Measurements from ENCODE around the gene NIPBL.
A peak's percentile ranks its signal among the peaks of the same experiment; 100 is the strongest.
"Not testable (repeated sequence)": the region's sequence is repeated elsewhere in the genome, so short reads cannot be mapped to it uniquely, and the experiment has no call there.

The NIPBL gene

GRCh38 chr5:36901077-36901476 is 24.5 kb downstream of the NIPBL start:
- not testable (repeated sequence) for DNase-seq (ENCODE audit: low spot score)

- DNase-seq (ENCODE audit: low spot score), result no peak
Observed at GRCh38 chr5:36901856-36902255, 25.3 kb downstream of the NIPBL start.

GRCh38 chr5:36902353-36902752 is 25.8 kb downstream of the NIPBL start:
- no peak for DNase-seq (ENCODE audit: low spot score)

- no peak for DNase-seq (ENCODE audit: low spot score)
Observed at GRCh38 chr5:36904677-36905076, 28.1 kb downstream of the NIPBL start.

- DNase-seq (ENCODE audit: low spot score), result no peak
Observed at GRCh38 chr5:36908544-36909260, 32.1 kb downstream of the NIPBL start.

- no peak for DNase-seq (ENCODE audit: low spot score)
Observed at GRCh38 chr5:36915653-36916052, 39.1 kb downstream of the NIPBL start.

- DNase-seq (ENCODE audit: low spot score), result not testable (repeated sequence)
Observed at GRCh38 chr5:36916614-36917013, 40.0 kb downstream of the NIPBL start.

- DNase-seq (ENCODE audit: low spot score), result not testable (repeated sequence)
Observed at GRCh38 chr5:36917358-36917757, 40.8 kb downstream of the NIPBL start.

- no peak for DNase-seq (ENCODE audit: low spot score)
Observed at GRCh38 chr5:36919238-36919637, 42.7 kb downstream of the NIPBL start.

- DNase-seq (ENCODE audit: low spot score), result no peak
Observed at GRCh38 chr5:36919650-36920049, 43.1 kb downstream of the NIPBL start.

- no peak for DNase-seq (ENCODE audit: low spot score)
Observed at GRCh38 chr5:36928947-36929346, 52.4 kb downstream of the NIPBL start.

- no peak for DNase-seq (ENCODE audit: low spot score)
Observed at GRCh38 chr5:36929438-36929837, 52.9 kb downstream of the NIPBL start.

GRCh38 chr5:36932056-36932455 is 55.5 kb downstream of the NIPBL start:
- DNase-seq (ENCODE audit: low spot score), result no peak

GRCh38 chr5:36932699-36933098 is 56.1 kb downstream of the NIPBL start:
- no peak for DNase-seq (ENCODE audit: low spot score)

- DNase-seq (ENCODE audit: low spot score), result no peak
Observed at GRCh38 chr5:36934740-36935356, 58.3 kb downstream of the NIPBL start.

GRCh38 chr5:36935805-36936204 is 59.2 kb downstream of the NIPBL start:
- no peak for DNase-seq (ENCODE audit: low spot score)

GRCh38 chr5:36936309-36936708 is 59.7 kb downstream of the NIPBL start:
- no peak for DNase-seq (ENCODE audit: low spot score)

GRCh38 chr5:36938129-36938528 is 61.6 kb downstream of the NIPBL start:
- DNase-seq (ENCODE audit: low spot score), result no peak

GRCh38 chr5:36939969-36940858 is 63.6 kb downstream of the NIPBL start:
- peak; percentile 36 for DNase-seq (ENCODE audit: low spot score)

- no peak for DNase-seq (ENCODE audit: low spot score)
Observed at GRCh38 chr5:36943584-36943983, 67.0 kb downstream of the NIPBL start.

GRCh38 chr5:36944024-36944423 is 67.5 kb downstream of the NIPBL start:
- no peak for DNase-seq (ENCODE audit: low spot score)

- DNase-seq (ENCODE audit: low spot score), result peak; percentile 64
Observed at GRCh38 chr5:36944607-36945225, 68.1 kb downstream of the NIPBL start.
